Panc1 (cell line): ENCODE results near the gene NPHP4. TPM values are rescaled to one million over a fixed set of nuclear protein-coding genes. Genes with fewer than 3 reads are reported as not detected.

Source experiments
- ATAC-seq: fragments of 200-7000 bp; cut with Tn5 transposase; 2 replicates; pipeline ENCODE4 v1.9.1; 2020; ENCODE audit warnings: mild to moderate bottlenecking, moderate library complexity
- BruUV-seq: library from RNA; stranded (reverse); fragments of 400-500 nt; replicated peaks from 2 replicates; lab custom pipeline; 2021; lab: Mats Ljungman, UMichigan
- CTCF ChIA-PET: fragments of 300-600 bp; sonication (Branson Sonifier 250); formaldehyde crosslinking; loops from one replicate; lab custom pipeline; 2022; ENCODE audit warnings: antibody characterized with exemption; lab: Charles Lee
- POLR2A ChIA-PET: fragments of 300-600 bp; sonication (Branson Sonifier 250); formaldehyde crosslinking; loops from one replicate; lab custom pipeline; 2022; ENCODE audit warnings: antibody characterized with exemption; lab: Charles Lee
- DNase-seq: peaks from one replicate; pipeline ENCODE4 v3.0.0-alpha.2; 2010; ENCODE audit warnings: low read depth, low spot score
- H3K27ac ChIP-seq: 2 replicates; pipeline ENCODE4 v1.5.1; 2011; ENCODE audit warnings: mild to moderate bottlenecking, low read length, inconsistent platforms
- H3K27me3 ChIP-seq: fragments of 200-500 bp; sonication (Bioruptor generic); 2 replicates; pipeline ENCODE4 v1.6.0; 2014; ENCODE audit warnings: low read length, inconsistent platforms; ENCODE audit not compliant: control insufficient read depth, insufficient read depth
- H3K36me3 ChIP-seq: fragments of 200-500 bp; sonication (Bioruptor generic); 2 replicates; pipeline ENCODE4 v1.5.1; 2014; ENCODE audit warnings: inconsistent platforms, mild to moderate bottlenecking, low read length, moderate library complexity; ENCODE audit not compliant: control insufficient read depth, insufficient read depth
- H3K4me1 ChIP-seq: 2 replicates; pipeline ENCODE4 v1.5.1; 2011; ENCODE audit warnings: inconsistent platforms, mild to moderate bottlenecking, low read length, moderate library complexity; ENCODE audit not compliant: control insufficient read depth, insufficient read depth
- H3K4me3 ChIP-seq, 2 experiments: 2 replicates each; pipeline ENCODE4 v1.5.1; 2011 to 2012; ENCODE audit warnings: low read depth in 2 of 2, low read length in 2 of 2, mild to moderate bottlenecking in 2 of 2, inconsistent platforms in 1 of 2, moderate library complexity in 1 of 2
- H3K9me3 ChIP-seq: fragments of 200-500 bp; sonication (Bioruptor generic); 2 replicates; pipeline ENCODE4 v1.5.1; 2014; ENCODE audit warnings: low read depth, mild to moderate bottlenecking, inconsistent platforms, low read length, moderate library complexity; ENCODE audit not compliant: control insufficient read depth, insufficient read depth
- CTCF ChIP-seq: fragments of 450-650 bp; IDR thresholded peaks from 2 replicates; pipeline ENCODE4 v1.5.1; 2017; ENCODE audit warnings: mild to moderate bottlenecking
- POLR2AphosphoS5 ChIP-seq: IDR thresholded peaks from 2 replicates; pipeline ENCODE4 v1.6.1; 2012; ENCODE audit warnings: mild to moderate bottlenecking, low read depth, low read length, moderate library complexity
- REST ChIP-seq, 2 experiments: IDR thresholded peaks; 2 replicates each; pipeline ENCODE4 v1.6.1; 2011 to 2012; ENCODE audit warnings: low read depth in 2 of 2, control low read depth in 1 of 2, low read length in 1 of 2, mild to moderate bottlenecking in 1 of 2, moderate library complexity in 1 of 2; ENCODE audit not compliant: insufficient read depth in 1 of 2
- SIN3A ChIP-seq: IDR thresholded peaks from 2 replicates; pipeline ENCODE4 v1.6.1; 2012; ENCODE audit warnings: low read depth, mild to moderate bottlenecking, low read length, moderate library complexity, borderline replicate concordance; ENCODE audit not compliant: insufficient read depth
- TCF7L2 ChIP-seq: IDR thresholded peaks from 2 replicates; pipeline ENCODE4 v1.6.1; 2011; ENCODE audit warnings: mild to moderate bottlenecking, low read depth, low read length, inconsistent platforms
- in situ Hi-C: cut with HindIII; loops from 2 replicates; pipeline ENCODE4 v1.10.0; 2016; ENCODE audit warnings: low sequenced_read_pairs, low pct_unique_long_range_greater_than_20kb
- intact Hi-C: fragments of 100-400 bp; cut with micrococcal nuclease; formaldehyde crosslinking; loops from one replicate; pipeline ENCODE4 v1.10.0; 2022; ENCODE audit not compliant: unreplicated experiment
- total RNA-seq: library from RNA; stranded (reverse); gene quantifications from one replicate; pipeline ENCODE4 v1.2.1, GENCODE V29; 2021; ENCODE audit not compliant: unreplicated experiment

NPHP4 gene
- total RNA-seq, 1 experiment from 2014 or later = 20.1 TPM

- TF ChIP-seq CTCF (no peak), TCF7L2 (no peak), SIN3A (no peak), REST (IDR thresholded peaks at IDR 0.05; ENCODE audit: insufficient read depth in 1 of 2, low read depth in 2 of 2, low read length in 1 of 2) (no peak), POLR2AphosphoS5 (no peak)
- Histone ChIP-seq H3K27ac (no peak overlapping the region), H3K27me3 (no peaks in the 10 kb centered on the region), H3K36me3 (no peaks in the 10 kb centered on the region), H3K9me3 (no peaks in the 10 kb centered on the region), H3K4me1 (no peaks in the 10 kb centered on the region), H3K4me3 (no peak overlapping the region)
- ChIA-PET POLR2A (no interaction called here), CTCF (no interaction called here)
- no TSS peak for BruUV-seq
- DNase-seq (no peak), ATAC-seq (no peak)
- in situ Hi-C loops = no loop called here
- intact Hi-C loops = no loop called here
Measured at GRCh38 chr1:5873556-5873955, 118.7 kb downstream of the NPHP4 start.

DNA sequence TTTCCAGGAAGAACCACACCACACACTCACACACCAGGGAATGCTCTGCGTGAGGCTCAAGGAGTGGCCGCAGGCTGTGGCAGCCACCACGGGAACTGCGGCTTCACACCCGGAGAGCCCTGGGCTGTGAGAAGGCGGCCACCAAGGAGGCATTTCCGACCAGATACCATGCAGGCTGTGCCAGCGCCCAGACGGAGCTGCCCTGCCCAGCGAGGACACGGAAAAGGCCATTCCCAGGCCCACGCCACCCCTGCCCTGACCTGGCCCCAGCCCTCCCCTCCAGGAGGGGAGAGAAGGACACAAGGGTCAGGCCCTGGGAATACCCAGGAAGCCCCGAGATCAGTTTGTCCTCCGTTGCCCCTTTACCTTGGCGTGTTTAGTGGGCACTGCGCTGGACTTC, 119.3 kb downstream of the NPHP4 start:
- ChIA-PET CTCF (no interaction called here), POLR2A (no interaction called here)
- no peak for ATAC-seq
- H3K36me3 ChIP-seq = no peaks in the 10 kb centered on the region
- H3K27me3 ChIP-seq = no peaks in the 10 kb centered on the region
- in situ Hi-C loops = no loop called here
- BruUV-seq = no TSS peak
- H3K4me1 ChIP-seq = no peaks in the 10 kb centered on the region
- no peak overlapping the region for H3K27ac ChIP-seq
- H3K4me3 ChIP-seq = no peak overlapping the region
- no peaks in the 10 kb centered on the region for H3K9me3 ChIP-seq
- no peak for TF ChIP-seq POLR2AphosphoS5
- no peak for TF ChIP-seq CTCF
- no peak for TF ChIP-seq TCF7L2
- no peak for TF ChIP-seq SIN3A
- TF ChIP-seq REST (IDR thresholded peaks at IDR 0.05; ENCODE audit: insufficient read depth in 1 of 2, low read depth in 2 of 2, low read length in 1 of 2) = no peak
- DNase-seq = no peak
- intact Hi-C loops = no loop called here
